Stimulated activated CD8-positive, alpha-beta memory T cell treated with anti-CD3 and anti-CD28 coated beads, Interleukin-12 subunit alpha, Interleukin-12 subunit beta, amount 100 ng/mL, for 24 hours (primary cell): ENCODE data around the gene TMEM233.

Experiments
- DNase-seq: peaks from one replicate; pipeline ENCODE4 v3.0.0-alpha.2; 2020; ENCODE audit errors: extremely low read depth

TMEM233 gene

DNA sequence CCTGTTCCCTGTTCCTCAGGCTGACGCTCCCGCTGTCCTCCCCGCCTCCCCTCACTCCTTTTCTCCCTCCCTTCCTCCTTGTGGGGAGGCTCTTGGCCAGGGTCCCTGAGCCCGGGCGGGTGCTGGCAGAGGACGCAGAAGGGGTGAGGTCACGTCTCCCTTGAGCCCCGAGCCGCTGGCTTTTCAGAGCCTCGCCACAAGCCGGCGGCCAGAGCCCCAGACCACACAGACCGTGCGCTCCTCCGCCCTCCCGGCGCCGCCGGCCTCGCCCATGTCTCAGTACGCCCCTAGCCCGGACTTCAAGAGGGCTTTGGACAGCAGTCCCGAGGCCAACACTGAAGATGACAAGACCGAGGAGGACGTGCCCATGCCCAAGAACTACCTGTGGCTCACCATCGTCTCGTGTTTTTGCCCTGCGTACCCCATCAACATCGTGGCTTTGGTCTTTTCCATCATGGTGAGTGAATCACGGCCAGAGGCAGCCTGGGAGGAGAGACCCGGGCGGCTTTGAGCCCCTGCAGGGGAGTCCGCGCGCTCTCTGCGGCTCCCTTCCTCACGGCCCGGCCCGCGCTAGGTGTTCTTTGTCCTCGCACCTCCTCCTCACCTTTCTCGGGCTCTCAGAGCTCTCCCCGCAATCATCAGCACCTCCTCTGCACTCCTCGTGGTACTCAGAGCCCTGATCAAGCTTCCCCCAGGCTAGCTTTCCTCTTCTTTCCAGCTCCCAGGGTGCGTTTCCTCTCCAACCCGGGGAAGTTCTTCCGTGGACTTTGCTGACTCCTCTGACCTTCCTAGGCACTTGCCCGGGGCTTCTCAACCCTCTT lies at the start of gene TMEM233:
TSS of gene TMEM233 (plus strand) at position 197 of the 821 bp plus-strand sequence. CDS start at position 272, 75 bp downstream.
- DNase-seq = no peak

DNA sequence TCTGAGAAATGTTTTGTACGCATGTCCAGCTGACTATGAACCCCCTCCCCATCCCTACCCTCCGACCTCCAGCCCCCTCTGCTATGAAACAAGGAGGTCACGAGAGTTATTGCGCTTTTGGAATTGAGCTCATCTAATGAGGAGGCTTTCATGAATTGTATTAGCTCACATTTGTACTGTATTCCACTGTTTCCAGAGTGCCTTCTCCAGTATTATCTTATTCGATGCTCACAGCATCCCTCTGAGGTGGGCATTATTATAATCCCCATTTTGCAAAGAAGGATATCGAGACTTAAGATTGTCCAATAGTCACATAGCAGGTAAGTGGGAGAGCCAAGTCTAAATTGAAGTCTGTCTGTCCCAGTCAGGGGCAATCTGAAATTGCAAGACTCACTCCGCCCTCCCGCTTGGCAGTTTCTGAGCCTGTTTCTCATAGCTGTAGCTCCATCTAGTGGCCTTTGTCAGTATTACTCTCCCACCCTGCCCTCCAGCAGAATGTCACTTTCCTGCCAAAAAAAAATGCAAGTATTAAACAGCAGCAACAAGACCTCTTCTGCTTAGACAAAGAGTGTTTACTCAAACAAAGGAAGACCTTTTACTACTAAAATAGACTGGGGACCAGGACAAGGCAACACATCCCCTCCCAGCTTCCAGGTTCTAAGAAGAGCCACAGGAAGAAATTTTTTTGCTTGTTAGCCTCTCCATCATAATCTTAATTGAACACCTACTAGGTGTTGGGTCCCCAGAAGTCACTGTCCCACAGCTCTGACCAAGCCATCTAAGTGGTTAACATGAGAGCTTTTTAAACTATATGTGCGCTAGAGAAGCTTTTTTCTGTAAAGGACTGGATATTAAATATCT lies 48.6 kb upstream of the TMEM233 start:
- DNase-seq = no peak

DNA sequence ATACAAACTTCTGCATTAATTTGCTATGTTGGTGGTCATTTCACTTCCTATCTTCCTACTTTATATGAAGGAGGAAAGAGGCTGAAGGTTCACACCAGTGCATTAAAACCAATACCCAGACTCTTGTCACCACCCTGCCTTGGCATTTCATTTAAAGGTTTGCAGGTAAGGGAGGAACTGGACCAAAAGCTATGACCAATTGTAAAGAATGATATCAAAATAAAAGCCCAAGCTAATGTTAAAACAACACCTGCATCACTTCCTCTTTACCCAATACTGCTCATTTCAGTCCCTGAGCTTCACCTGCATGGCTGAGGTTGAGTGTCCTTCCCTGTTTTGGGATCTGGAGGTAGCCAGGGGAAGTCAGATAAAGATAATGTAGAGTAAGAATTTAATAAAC lies 47.2 kb upstream of the TMEM233 start:
- DNase-seq = no peak

DNA sequence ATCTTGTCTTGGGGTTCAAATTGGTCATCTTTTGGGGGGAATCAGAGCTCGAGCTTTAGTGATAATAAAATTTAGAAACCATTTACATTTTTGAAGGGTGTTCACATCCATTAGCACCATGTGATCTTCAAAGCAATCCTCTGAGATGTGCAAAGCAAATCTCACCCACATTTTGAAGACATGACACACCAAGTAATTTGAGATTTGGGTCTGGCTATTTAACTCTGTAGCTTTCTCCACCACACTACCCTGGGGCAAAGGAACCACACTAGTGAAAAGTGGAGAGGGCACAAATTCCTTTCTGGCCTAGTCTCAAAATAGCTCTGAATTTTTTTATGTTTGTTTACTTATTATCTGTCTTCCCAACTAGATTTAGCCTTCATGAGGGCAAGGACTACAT lies 46.6 kb upstream of the TMEM233 start:
- DNase-seq = no peak

DNA sequence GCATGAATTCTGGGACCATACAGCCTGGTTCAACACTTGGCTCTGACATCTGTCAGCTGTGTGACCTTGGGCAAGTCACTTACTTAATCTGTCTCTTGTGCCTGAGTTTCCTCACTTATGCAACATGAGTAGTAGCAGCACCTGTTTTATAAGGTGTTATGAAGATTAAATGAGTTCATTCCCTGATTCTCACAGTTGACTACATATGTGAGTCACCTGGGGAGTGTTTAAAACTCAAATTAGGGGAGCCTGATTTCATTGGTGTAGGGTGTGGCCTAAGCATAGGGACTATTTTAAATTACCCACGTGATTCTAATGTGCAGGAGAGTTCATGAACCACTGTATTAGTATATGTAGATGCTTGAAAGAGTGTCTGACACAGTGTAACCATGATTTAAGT lies 36.7 kb upstream of the TMEM233 start:
- DNase-seq = no peak

DNA sequence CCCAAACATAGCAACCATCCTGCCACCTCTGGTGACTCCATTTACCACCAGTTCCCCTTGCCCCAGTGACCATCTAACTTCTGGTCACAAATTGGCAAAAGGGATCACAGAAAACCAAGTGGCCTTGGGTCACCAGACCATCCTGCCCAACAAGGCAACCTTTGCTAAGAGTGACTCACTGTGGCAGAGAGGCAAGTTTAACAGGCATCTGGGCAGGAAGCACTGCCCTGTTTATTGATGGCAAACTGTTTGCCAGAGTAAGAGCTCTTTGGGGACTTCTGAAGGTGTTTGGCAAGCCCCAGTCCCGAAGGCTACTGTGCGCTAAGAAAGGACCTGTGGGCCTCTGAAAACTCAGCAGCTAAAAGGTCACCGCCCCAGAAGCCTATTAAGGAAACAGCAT lies 28.2 kb upstream of the TMEM233 start:
- DNase-seq = no peak

DNA sequence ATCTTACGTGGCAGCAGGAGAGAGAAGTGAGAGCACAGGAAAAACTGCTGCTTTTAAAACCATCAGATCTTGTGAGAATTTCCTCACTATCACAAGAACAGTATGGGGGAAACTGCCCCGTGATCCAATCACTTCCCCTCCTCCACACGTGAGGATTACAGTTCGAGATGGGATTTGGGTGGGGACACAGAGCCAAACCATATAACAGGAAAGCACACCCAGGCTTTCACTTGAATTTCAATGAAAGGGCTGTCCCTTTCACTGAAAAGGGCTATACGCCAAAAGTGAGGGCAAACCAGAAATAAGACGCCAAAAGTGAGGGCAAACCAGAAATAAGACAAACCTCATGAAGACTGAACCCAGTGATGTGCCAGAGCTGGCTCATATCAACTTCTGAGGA lies 22.8 kb upstream of the TMEM233 start:
- no peak for DNase-seq

DNA sequence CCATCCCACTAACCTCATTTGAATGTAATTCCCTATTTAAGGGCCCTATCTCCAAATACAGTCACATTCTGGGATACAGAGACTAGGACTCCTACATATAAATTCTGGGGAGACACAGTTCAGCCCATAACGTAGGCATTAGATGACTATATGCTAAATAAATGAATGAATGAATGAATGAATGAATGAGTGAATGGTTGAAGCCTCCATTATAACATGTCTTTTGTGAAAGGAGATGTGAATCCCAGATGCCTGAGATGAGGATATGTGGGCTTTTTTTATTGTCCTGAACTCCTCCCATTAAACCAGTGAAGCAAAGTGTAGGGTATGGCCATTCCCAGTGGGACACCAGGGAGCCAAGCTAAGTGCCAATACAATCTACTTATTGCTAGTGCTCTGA lies 20.5 kb upstream of the TMEM233 start:
- no peak for DNase-seq

DNA sequence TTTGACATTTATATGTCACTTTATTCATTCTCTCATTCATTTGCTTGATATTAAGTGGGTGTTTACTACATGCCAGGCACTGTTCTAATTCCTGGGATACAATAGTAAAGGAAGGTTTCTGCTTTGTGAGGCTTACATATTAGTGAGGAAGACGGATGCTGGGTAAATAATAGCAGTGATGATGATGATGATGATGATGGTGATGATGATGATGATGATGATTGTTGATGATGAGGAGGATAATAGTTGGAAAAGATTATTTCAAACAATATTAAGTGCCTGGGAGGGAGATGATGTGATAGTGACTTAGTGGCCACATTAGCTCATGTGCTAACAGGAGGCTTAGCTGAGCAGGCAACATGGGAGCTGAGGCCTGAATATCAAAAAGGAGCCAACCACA lies 19.3 kb upstream of the TMEM233 start:
- no peak for DNase-seq

DNA sequence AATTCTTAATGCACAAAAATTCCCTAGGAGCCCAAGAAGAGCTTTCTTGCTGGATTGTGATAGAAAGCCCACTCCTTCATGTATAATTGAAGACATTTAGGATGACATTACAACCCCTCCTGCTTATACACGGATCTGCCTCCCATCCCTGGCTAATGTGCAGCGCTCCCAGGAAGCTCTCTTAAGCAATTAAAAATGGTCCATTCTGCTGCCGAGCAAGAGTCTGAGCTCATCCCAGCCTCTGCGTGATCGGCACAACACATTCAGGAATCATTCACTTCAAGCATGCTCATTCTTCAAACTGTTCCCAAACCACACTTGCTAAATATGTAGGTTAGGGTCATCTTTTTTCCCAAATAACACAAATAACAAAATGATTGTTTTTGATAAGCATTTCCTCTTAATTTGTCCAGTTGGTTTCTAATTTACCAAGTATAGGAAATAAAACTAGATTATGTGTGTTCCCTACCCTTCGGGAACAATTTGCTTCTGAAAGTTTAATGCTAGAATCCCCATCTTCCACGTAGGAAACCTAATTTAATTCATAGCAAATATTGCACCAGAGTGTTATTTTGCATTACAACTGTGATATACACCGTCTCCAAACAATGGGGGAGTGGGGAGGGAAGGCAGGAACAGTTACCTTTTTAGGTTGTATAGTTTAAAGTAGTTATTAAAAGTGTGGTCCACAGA lies 17.3 kb upstream of the TMEM233 start:
- DNase-seq = no peak

DNA sequence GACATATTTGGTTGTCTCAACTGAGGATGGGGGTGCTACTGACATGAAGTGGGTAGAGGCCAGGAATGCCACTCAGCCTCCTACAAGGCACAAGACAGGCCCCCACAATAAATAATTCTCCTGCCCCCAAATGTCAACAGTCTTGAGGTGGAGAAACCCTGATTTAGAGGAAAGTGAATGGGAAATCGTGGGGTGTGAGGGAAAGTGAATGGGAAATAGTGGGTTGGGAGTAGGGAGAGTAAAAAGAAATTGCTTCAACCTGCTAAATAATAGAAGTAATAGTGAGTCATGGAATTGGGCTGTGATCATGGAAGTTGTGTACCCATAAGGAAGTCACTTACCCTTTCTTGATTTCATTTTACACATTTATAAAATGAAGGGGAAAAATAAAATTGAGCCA lies 16.7 kb upstream of the TMEM233 start:
- DNase-seq = no peak

DNA sequence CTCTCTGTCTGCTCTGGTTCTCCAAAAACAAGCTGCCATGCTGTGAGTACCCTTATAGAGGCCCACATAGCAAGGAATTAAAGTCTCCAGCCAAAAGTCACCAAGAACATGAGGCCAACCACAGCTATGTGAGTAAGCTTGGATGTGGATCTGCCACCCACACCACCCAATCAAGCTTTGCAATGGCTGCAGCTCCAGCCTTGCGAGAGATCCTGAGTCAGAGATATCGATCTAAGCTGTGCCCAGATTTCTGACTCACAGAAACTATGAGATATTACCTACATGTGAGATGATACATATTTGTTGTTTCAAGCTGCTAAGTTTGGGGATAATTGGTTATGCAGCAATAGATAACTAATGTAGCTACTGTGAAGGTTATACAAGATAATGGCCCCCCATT lies 15.5 kb upstream of the TMEM233 start:
- DNase-seq = no peak

DNA sequence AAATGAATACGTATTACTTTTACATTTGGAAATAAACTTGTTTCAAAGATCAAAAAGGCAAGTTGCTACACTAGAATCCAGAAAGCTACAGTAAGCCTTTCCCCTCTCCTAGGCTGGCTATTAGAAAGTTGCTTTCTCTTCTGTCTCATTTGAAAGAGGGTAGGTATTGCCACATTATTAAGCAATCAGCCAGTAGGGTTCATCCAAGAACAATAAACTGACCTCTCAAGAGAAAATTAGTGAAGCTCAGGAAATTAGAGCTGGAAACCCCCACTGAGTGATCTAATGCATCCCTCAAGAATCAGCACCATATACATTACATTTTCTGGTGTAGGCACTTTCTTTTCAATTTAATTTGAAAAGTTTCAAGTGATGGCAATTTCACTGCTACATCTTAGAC lies 4.5 kb upstream of the TMEM233 start:
- no peak for DNase-seq

DNA sequence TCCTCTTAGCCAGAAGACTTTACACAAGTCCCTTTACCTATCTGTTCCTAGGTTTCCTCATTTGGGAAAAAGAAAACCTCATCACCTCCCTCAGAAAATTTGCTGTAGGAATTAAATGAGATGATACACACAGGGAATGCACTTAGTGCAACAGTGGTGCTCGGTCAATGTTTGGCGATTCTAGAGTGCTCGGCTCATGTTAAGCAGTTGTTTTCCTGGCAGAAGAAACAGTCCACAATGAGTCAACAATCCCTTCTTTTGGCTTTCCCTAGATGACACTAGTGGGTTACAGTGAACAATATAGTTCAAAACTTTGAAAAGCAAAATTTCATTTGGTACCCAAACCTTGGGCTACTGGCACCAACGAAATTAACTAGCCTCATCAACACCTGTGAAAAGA lies 3.9 kb upstream of the TMEM233 start:
- DNase-seq = no peak

DNA sequence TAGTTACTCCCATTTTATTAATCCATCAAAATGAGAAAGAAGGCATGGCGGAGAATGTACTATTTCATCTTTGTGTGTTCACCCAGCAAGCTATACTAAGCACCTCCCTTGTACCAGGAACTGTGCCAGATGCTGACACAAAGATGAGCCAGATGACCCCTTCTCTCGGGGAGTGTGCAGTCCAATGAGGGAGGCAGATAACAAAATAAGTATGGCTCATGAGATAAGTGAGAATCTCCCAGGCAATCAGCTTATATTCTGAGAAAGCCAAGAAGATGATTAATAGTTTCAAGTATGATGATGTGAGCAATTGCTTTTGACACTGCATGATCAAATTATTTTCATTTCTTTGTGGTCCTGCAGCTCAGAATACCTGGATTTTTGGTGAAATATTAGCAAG lies 1.3 kb upstream of the TMEM233 start:
- no peak for DNase-seq

DNA sequence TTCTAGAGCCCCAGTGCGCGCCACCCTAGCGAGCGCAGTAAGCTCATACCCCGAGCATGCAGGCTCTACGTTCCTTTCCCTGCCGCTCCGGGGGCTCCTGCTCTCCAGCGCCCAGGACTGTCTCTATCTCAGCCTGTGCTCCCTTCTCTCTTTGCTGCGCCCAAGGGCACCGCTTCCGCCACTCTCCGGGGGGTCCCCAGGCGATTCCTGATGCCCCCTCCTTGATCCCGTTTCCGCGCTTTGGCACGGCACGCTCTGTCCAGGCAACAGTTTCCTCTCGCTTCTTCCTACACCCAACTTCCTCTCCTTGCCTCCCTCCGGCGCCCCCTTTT lies 791 bp downstream of the TMEM233 start:
- no peak for DNase-seq

DNA sequence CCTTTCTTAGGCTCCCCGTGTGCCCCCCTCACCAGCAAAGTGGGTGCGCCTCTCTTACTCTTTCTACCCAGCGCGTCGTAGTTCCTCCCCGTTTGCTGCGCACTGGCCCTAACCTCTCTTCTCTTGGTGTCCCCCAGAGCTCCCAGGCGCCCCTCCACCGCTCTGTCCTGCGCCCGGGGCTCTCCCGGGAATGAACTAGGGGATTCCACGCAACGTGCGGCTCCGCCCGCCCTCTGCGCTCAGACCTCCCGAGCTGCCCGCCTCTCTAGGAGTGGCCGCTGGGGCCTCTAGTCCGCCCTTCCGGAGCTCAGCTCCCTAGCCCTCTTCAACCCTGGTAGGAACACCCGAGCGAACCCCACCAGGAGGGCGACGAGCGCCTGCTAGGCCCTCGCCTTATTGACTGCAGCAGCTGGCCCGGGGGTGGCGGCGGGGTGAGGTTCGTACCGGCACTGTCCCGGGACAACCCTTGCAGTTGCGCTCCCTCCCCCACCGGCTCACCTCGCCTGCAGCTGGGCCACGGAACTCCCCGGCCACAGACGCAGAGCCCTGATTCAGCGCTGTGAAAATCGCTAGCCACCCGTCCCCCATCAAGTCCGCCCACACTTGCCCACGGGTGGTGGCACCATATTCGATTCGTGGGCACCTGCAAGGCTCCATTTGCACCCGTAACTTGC lies 1.3 kb downstream of the TMEM233 start:
- no peak for DNase-seq

DNA sequence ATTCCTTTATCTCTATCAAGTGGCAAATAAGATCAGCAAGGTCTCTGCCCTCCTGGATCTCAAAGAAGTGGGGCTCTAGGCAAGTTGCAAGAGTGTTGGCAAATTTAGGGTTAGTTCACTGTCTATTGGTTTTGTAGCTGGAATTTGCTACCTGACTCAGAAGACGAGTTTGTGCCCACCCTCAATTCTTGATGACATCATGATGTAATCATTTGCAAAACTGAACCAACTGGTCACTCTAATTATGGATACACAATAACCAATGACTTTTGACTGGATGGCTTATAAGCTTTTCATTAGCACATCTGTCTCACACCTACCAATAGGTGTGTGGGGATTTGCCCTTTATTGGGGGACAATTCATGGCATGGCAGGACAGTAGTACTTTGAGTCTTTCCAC lies 4.6 kb downstream of the TMEM233 start:
- no peak for DNase-seq

DNA sequence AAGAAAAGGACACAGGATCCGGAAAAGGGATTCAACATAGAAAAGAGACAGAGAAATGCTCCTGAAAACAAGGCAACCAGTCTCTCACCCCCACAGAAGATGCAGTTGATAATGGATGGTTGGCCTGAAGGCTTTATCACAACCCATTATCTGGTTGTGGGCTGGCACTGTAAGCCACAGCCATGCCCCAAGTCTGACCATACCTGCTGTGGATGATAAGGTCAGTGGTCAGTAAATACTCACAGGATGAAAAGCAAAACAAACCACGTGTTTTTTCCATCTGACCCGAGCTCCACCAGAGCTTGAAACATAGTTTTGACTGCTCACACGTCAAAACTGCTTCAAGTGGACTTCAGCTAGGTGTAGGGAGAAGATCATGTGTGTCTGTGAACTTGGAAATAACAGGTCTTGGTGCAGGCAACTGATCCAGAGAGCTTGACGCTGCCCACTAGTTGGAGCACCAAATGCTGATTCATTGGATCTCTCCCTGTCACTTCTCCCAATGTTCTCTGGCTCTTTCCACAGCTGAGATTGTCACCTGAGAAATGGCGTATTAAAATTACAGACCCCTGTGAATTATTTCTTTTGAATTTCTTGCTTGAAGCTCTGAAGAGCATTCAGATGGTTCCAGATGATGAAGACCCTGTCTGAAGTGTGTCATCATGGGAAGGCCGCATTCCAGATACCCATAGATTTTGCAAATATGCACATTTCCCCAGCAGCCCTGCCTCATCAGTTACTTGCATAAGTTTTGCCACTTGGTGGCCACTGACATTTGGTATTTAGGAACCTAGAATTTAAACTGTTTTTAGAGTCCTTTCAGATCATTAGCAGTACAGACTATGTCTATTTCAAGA lies 8.5 kb downstream of the TMEM233 start:
- DNase-seq = no peak

DNA sequence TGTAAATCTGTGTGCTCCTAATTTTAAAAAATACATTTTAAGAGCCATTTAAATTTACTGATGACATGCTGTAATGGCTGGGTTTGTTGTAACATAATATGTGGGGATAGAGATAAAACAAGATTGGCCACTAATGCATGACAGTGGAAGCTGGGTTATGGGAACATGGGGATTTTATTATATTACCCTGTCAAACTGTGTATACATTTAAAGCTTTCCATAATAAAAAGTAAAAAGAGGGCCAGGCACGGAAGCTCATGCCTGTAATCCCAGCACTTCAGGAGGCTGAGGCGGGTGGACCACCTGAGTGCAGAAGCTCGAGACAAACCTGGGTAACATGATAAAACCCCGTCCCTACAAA lies 9.1 kb downstream of the TMEM233 start:
- no peak for DNase-seq

DNA sequence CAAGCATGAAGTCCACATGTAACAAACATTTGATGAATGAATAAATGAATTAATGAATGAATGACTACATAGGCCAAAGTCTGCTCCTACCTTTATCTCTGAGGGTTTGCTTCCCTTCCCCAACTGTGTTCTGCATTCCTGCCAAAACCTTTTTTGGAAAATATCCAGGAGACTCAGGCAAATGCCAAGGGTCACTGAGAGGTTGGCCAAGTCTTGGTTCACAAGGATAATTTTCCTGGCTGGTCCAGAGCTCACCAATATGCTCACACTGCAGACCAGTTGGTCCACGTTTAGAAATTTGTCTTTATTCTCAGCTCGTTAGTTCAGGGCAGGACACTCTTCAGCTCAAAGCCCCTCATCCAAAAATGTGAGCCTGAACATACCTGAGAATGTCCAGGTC lies 10.2 kb downstream of the TMEM233 start:
- DNase-seq = no peak
